Dedifferentiated amniotic fluid mesenchymal stem cell (primary cell): ENCODE data around the gene FHOD3.

Experiments used
- DNase-seq: peaks from one replicate; pipeline ENCODE4 v3.0.0-alpha.2; 2016; ENCODE audit errors: extremely low spot score

The FHOD3 gene

GRCh38 chr18:36629836-36630235 is 332.3 kb downstream of the FHOD3 start:
- no peak for DNase-seq

DNA sequence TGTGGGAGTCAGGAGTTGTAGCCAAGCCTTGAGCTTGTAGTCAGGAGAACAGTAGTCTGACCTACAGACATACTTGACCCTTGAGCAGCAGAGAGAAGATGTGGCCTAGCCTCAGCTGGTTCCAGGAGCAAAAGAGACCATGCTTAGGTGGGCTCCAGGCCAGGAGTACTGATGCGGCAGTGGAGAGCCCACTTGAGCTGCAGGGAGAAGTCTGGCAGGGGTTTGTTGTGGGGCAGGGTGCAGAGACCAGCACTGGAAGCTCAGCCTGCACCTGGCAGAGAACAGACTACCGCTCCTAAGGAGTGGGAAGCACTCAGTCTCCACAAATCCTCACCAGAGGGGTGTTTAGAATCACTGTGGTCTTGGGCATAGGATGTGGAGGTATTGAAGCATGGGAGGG is 333.4 kb downstream of the FHOD3 start:
- no peak for DNase-seq

- DNase-seq = no peak
Measured at GRCh38 chr18:36633961-36634412, 336.5 kb downstream of the FHOD3 start.

DNA sequence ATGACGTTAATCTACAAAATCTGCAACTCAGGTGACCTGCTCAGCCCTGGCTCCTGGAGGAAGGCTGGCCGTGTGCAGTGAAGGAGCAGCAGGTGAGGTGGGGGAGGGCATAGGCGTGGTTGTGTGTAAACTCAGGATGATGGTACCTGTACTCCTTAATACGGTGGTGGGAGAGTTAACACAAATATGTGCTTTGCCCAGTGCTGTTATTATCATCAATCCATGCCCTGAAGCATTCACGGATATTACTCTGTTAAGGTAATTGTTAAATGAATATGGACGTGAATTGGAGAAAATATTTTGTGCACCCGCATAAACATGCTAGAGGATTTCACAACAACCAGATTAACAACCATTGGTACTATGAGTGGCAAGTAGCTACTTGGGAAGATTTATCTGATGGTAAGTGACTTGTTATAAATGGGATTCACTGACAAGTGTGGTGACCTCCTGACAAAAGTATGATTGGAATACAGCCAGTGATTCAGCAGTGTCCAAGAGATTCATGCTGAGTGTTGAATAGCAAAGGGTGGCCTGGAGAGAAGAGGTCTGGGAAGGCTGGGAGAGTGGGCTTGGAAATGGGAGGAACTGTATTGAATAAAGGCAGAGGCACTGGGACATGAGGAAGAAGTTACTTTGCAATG is 337.2 kb downstream of the FHOD3 start:
- no peak for DNase-seq

DNA sequence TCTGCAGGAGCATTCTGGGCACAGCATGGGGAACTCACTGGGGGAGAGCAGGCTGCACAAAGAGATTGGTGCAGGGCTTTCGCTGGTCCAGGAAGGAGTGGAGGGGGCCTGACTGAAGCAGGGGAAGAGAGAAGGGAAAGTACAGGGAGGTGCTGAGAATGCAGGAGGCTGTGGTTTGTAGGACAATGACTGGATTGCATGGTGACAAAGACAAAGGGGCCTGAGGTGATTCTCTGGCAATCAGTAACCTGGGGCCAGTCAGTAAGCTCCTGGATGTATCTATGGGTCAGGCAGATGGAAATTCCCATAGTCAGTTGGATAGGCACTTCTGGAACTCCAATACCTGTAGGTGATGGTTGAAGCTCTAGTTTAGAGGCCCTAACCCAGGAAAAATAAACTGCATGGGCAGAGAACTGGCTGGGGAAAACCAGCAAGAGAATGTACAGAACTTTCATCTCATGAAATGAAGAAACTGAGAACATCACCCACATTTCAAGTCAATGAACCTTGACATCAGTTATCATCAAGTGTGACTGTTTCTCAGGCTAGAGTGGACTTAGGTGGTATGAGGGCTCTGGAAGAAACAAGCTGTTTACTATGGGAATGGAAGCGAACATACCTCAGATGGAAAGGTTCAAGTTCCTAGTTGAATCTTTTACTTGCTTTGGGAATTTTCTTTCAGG is 338.0 kb downstream of the FHOD3 start:
- DNase-seq = no peak

GRCh38 chr18:36636237-36636817 is 338.8 kb downstream of the FHOD3 start:
- no peak for DNase-seq

DNA sequence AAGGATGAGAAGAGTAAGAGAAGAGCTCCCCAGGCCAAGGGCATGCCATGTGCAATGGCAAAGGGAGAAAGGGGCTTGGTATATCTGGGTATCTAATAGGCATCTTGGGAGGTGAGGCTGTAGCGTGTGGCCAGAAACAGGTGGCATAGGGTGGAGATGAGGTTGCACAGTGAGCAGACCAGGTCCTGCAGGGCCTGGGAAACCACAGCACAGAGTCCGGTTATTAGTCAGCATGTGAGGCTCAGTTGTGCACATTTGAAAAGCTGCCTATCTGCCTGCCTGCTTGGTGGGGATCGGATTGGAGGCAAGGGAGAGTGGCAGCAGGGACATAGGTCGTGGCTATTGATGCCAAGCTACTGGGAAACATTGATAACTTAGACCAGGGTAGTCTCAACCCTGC is 340.7 kb downstream of the FHOD3 start:
- no peak for DNase-seq

DNA sequence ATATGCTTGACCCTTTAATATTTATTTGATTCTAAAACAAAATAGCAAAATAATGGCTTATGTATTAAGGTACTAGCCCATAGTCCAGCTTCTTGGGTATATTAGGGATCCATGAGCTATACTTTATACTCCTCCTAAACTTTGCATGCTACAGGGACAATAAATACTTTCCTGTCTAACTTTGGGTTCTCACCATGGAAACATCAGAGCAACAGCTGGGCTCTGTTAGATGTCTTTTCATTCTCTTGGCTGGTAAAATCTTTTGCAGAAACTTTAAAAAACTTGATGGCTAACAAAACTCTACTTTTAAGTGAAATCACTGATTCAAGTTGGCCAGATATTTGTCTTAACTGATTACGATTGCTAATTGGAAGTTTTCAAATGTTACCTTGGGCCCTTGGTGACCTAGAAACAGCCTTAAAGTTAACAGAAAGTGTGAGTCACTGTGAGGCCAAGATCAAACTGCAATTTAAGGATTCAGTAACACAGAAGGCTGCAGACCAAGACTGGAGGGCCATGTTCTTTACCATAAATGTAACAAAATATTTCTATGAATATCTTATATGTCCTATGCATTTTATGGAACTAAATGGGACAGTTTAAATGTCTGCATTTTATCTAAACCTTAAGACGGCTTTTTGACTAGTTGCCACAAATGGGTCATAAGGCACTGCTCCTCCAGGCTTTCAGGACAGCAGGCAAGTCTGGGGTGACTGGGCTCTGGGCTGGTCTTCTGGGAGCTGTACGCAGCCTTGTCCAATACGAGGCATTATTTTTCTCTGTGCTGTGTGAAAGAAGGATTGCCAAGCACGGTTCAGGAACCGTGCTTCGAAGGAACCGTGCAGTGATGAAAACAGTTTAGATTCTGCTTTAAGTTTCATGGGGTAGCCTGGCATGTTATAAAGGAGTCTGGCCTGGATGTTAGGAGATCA is 342.8 kb downstream of the FHOD3 start:
- no peak for DNase-seq

DNA sequence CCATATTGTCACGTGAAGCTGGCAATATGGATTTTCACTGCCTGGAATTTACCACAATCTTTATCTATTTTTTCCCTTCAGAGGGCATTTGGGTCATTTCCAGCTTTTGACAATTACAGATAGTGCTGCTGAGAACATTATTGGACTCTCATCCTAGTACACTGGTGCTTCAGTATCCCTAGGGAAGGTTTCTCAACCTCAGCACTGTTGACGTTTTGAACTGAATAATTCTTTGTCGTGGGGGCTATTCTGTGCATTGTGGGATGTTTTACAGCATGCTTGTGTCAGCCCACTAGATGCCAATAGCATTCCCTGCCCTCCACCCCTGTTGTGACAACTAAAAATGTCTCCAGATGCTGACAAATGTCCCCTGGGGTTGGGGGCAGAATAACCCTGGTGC is 345.5 kb downstream of the FHOD3 start:
- DNase-seq = no peak

DNA sequence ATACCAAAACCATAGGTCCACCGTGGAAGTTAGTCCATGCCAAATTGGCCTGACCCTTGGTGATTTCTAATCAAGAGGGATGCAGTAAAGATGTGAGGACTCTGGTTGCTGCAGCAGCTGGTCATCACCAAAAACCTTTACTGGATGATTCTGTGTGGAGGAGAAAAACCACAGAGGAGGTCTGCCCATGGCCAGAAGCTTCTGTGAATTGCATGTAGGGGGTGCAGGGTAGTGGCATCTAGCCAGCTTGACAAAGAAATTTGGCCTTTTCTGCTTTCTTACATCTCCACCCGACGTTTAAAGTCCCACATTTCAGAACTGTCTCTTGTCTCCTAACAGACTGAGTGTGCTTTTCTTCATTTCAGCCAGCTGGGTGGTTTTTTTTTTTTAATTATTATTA is 351.3 kb downstream of the FHOD3 start:
- DNase-seq = no peak

DNA sequence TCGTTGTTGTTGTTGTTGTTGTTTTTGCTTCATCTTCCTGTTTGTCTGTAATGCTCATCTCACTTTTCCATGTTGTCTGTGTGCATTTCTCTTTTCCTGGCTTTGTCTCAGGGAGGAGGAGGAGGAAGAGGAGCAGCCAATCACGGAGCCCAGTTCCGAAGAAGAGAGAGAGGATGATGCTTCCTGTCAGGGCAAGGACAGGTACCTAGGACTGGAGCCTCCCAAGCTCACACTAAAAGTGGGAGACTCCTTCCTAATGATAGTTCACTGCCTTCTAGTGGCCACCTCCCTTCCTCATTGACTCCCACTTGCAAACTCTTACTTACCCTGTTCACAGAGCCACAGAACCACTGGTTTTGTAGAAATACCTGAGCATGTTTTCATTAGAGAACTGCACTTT is 351.7 kb downstream of the FHOD3 start:
- DNase-seq = no peak

DNA sequence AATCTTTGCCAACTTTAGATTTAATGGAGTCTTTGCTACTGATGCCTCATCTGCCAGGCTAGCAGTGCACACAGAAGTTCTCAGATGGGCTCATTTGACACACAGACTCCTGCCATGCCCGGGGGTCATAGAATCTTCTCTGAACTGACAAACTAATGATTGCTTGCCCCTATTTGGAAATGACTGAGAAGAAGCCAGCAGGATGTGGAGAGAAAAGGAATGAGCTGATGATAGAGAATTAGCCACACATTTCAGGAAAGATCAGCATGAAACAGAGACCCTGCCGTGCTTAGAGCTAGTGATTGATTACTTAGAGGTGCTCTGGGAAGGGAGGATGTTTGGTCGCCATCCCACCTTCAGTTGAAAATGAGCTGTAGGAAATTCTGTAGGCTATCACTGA is 352.8 kb downstream of the FHOD3 start:
- no peak for DNase-seq

DNA sequence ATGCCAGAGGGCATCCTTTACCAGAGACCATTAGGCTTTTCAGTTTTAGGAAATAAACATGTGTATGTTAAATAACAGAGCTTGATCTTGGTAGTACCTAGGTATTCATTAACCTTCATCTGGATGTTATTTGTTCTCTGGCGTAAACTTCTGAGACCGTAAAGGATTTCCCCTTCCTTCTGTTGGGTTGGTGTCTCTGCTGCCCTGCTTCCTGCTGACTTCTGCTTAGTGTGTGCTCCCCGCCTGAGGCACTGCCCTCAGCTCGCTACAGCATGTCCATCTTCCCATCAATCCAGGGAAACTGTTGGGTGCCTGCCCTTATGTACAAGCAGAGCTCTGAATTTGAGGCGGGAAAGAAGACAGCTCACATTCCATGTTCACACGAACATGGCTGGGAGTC is 353.4 kb downstream of the FHOD3 start:
- no peak for DNase-seq

GRCh38 chr18:36652503-36652902 is 355.0 kb downstream of the FHOD3 start:
- DNase-seq = no peak

DNA sequence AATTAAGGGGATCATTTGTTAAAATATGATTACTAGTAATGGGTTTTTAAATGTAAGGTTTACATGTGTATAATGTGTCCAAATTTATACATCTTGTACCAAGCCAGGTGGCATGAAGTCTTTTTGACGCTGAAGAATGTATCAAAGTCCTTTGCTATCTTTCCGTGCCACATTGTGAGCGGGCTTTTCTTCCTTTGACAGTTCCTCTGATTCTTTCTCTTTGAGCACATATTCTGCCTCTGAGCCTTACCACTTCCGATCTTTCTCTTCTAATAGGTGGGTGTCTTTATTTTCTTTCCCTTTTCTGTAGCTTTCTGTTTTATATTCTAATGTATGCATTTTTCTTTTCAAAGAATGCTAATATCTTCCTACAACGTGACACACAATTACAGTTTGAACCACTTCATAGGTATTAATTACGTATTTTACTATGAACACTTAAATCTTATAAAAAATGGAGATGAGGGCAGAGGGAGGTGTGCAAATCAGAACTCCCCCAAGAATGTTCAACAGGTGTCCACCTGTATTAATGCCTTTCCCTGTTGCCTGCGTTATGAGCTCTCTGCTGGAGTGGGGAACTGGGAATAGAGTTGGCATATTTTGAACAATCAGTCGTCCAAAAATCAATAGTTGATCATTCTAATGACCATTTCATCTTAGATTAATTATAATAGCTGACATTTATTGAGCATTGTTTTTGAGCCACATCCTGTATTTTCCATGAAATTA is 355.8 kb downstream of the FHOD3 start:
- DNase-seq = no peak

DNA sequence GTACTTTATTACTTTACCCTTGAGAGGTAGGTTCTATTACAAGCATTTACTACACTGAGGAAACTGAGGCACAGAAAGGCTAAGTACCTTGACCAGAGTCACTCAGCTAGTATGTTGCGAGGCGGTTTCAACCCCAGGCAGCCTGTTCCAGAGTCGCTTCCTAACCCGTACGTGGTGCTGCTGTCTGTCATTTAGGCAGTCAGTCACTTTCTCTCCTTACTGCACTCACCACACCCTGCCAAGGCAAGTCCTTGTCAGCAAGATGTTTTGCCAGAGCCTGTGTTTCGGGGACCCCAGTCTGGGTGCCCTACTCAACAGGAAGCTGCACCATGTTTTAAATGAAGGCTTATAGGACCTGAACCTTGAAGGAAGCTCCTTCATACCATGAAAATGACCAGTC is 356.4 kb downstream of the FHOD3 start:
- DNase-seq = no peak

GRCh38 chr18:36655074-36655473 is 357.6 kb downstream of the FHOD3 start:
- DNase-seq = no peak

DNA sequence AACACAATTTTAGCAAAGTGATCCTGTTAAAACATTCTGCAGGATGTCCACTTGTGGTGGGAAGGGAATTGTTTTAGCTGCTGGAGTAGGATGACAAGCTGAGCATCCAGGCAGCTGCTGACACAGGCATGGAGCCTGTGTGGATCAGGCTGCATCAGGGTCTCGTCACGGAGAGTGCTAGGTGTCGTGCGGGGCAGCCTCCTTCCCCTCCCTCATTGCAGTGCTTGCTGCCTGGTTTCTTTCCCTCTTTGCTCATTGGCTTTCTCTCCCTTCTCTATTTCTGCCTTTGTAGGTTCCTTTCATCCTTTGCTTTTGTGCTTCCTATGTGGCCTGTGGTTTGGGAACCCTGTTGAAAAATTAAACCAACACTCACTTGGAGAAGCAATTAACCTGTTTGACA is 358.4 kb downstream of the FHOD3 start:
- no peak for DNase-seq

DNA sequence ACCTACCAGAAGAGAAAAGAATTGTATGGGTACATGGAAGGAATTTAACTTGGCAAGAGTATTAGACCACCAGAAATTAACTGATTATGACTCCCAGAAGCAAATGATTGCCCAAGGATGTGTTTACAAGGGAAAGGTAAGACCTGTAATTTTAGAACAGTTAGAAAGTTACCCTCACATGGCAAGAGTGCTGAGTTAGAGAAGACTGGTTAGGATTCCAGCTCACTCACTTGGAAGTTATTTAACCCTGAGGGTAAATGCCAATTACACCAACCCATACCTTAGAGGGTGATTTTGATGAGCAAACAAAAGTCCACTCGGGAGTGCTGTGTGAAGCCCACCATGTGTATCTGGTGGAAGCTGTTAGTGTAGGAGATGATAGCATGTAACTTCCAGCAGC is 361.1 kb downstream of the FHOD3 start:
- DNase-seq = no peak

DNA sequence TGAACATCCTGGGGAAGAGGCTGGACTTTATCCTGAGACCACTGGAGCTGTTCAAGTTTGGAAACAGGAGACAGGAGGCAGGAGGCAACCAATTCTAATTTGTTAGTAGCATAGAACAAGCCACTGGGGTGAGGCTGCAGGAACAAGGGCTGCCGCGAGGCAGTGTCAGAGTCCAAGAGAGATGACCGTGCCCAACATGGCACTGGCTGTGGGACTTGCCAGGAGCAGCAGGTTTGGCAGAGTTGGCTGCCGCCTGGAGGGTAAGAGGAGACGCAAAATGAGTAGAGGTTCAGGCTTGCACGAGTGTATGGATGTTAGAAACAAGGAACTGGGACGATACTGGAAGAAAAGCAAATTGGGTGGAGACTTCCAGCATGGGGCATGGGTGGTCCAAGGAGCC is 362.8 kb downstream of the FHOD3 start:
- no peak for DNase-seq

DNA sequence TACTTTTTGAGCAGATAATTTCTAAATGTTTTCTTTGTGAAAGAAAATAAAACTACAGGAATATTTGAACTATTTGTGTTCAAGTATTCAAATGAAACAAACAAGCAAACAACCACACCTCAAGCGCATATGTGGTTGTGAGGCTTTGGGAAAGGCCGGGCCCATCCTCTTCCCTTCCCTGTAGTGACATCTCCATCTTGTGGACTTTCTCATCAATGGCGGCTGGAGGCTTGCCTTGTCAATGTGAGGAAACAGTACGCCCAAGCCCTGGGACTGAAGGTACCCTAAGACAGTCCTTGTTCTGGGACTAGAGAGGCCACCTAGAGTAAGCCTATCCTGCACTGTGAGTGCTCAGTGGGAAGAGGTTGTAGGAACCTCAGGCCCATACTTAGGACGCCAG is 364.5 kb downstream of the FHOD3 start:
- no peak for DNase-seq

- DNase-seq = no peak
Measured at GRCh38 chr18:36663312-36663711, 365.8 kb downstream of the FHOD3 start.
